D721Med (cell line): ENCODE data around the gene MTMR3.

Source experiments
- DNase-seq: peaks from one replicate; pipeline ENCODE4 v3.0.0; 2011; ENCODE audit warnings: low spot score; ENCODE audit not compliant: insufficient read length
- FAIRE-seq: peaks from 2 replicates; lab custom pipeline; 2011; peaks lifted over from hg19 to GRCh38; lab: Jason Lieb, UNC
- CTCF ChIP-seq: IDR thresholded peaks from 2 replicates; pipeline ENCODE4 v1.5.1; 2012; ENCODE audit warnings: mild to moderate bottlenecking, control low read depth; ENCODE audit not compliant: insufficient read depth; ENCODE audit errors: missing control alignments

The MTMR3 gene

GRCh38 chr22:30045901-30046715 lies 163.1 kb downstream of the MTMR3 start:
- DNase-seq (no peak), FAIRE-seq (no peak)
- no peak for TF ChIP-seq CTCF

GRCh38 chr22:30046716-30047363 lies 163.9 kb downstream of the MTMR3 start:
- FAIRE-seq (no peak), DNase-seq (no peak)
- TF ChIP-seq CTCF, result no peak

GRCh38 chr22:30047364-30047738 lies 164.4 kb downstream of the MTMR3 start:
- no peak for FAIRE-seq
- DNase-seq, result no peak
- TF ChIP-seq CTCF, result no peak

- FAIRE-seq, result no peak
- DNase-seq, result no peak
These were observed 165.7 kb downstream of the MTMR3 start for GRCh38 chr22:30048681-30049080.

GRCh38 chr22:30054067-30054763 lies 171.2 kb downstream of the MTMR3 start:
- no peak for TF ChIP-seq CTCF
- FAIRE-seq (no peak), DNase-seq (no peak)

More at GRCh38 chr22:30048681-30049080, 165.7 kb downstream of the MTMR3 start:
- no peak for TF ChIP-seq CTCF

- no peak for TF ChIP-seq CTCF
- DNase-seq, result no peak
- no peak for FAIRE-seq
These were observed 171.7 kb downstream of the MTMR3 start for GRCh38 chr22:30054764-30055069.
